ENCODE data around the gene CDKN2B-AS1.
"Not testable (repeated sequence)": the region's sequence is repeated elsewhere in the genome, so short reads cannot be mapped to it uniquely, and the experiment has no call there.

Gene CDKN2B-AS1

DNA sequence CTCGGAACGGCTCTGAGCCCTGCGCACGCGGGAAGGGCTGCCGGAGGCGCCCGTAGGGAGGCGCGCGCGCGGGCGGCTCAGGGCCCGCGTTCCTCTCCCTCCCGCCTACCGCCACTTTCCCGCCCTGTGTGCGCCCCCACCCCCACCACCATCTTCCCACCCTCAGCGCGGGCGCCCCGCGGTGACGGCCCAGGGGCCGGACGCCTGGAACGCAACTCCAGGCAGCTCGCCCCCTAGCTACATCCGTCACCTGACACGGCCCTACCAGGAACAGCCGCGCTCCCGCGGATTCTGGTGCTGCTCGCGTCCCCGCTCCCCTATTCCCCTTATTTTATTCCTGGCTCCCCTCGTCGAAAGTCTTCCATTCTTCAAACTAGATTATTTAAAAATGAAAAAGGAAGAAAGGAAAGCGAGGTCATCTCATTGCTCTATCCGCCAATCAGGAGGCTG lies at the start of gene CDKN2B-AS1:
Gene CDKN2B-AS1, plus strand, starts transcription at position 236 of the 450 bp plus-strand sequence.
- intact Hi-C loops (cut with DNase I), result no loop called here
- DNase-seq, result peak in 6 of 10 donors; percentile 30 to 85 (median 60)

GRCh38 chr9:21945606-21946005 lies 49.0 kb upstream of the CDKN2B-AS1 start:
- intact Hi-C loops (cut with DNase I), result no loop called here
- no peak for DNase-seq

GRCh38 chr9:21958833-21959232 lies 35.8 kb upstream of the CDKN2B-AS1 start:
- DNase-seq, result peak in 1 of 10 donors; percentile 40

DNA sequence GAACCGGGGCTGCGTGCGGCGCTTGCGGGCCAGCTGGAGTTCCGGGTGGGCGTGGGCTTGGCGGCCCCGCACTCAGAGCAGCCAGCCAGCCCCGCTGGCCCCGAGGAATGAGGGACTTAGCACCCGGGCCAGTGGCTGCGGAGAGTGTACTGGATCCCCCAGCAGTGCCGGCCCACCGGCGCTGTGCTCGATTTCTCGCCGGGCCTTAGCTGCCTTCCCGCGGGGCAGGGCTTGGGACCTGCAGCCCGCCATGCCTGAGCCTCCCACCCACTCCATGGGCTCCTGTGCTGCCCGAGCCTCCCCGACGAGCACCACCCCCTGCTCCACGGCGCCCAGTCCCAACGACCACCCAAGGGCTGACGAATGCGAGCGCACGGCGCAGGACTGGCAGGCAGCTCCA lies 35.3 kb upstream of the CDKN2B-AS1 start:
- intact Hi-C loops (cut with DNase I), result not testable (repeated sequence)
- DNase-seq, result peak in 1 of 10 donors; percentile 33

More at GRCh38 chr9:21958833-21959232, 35.8 kb upstream of the CDKN2B-AS1 start:
- intact Hi-C loops (cut with DNase I), result no loop called here

DNA sequence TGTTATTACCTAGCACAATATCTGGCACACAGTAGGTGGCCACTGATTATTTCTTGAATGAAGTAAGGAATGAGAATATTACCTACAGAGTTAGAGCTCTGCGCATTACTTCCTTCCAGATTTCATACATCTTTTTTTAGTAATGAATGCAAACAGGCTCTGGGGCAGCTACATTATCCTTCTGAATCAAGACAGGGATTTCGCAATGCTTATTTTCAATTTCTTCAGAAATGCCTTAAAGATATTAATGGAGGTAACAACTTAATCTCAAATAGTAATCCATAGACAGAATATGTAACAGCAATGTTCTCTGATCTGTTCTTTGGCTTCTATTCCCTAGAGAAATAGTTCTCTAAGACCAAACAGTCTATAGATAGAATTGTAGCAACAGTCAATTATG lies 33.0 kb upstream of the CDKN2B-AS1 start:
- intact Hi-C loops (cut with DNase I), result no loop called here
- no peak for DNase-seq

DNA sequence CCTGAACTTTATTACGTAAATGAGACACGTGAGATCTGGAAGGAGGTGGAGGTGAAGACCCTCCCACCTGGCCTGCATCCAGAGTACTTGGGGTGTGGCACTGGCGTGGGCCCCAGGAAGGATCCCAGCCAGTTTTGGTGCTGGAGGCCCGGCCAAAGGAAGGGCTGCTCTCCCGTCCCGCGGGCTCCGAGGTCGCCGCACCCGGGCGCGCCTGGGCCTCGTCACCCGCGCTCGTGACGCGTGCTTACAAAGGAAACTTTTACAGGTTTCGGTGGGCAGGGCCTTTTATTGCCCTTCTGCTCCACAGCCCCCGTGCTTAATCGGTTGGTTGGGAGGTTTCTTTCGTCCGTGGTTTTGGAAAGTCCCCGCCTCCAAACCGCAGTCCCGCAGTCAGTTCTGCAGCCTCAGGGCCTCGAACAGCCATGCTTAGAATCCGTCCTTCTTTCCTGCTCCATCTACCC lies 29.6 kb upstream of the CDKN2B-AS1 start:
- intact Hi-C loops (cut with DNase I), result no loop called here
- peak in 1 of 10 donors; percentile 51 for DNase-seq

DNA sequence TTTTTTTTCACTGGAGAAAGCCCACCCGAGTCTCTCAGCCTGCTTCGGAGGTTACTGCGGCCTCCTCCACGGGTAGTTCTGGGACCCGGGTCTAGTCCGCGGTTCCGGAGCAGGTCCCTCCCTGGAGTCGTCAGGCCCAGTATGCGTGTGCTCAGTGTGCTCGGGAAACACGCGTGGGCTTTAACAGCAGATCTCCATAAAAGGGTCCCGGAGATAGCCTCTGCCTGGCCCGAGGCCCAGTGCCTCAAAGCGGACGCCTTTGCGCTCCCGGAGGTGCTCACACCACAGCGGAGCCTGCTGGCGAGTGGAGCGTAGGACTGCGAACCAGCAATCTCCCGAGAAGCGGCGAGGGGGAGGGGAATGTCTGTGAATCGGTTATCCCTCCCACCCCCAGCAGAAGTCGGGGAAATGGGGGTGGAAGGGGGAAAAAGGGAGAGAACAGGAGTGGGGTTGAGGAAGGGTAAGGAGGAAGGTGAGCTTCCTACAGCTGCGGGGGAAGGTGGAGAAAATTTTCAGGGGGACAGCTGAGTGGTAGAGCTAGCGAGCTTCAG lies 29.1 kb upstream of the CDKN2B-AS1 start:
- DNase-seq, result peak in 1 of 10 donors; percentile 56
- intact Hi-C loops (cut with DNase I), result no loop called here

GRCh38 chr9:21966140-21966851 lies 28.3 kb upstream of the CDKN2B-AS1 start:
- intact Hi-C loops (cut with DNase I), result no loop called here
- DNase-seq, result peak in 1 of 10 donors; percentile 52

DNA sequence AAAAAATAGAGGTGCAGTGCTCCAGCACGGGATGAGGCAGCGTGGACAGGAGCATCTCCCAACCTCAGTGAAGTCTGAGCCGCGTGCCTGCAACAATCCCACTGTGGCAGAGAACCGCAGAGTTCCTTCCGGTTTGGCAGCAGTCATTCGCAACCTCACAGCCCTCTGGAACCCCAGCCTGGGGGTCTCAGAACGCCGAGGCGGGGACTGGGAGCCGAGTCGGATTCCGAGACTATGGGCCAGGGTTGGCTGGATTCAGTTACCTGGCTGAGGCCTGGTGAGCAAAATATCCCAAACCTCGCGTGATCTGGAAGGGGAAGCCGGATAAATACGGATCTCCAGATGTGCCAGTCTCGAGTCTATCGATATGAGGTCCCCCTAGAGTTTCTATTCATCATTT lies 27.4 kb upstream of the CDKN2B-AS1 start:
- intact Hi-C loops (cut with DNase I), result no loop called here
- DNase-seq, result peak in 1 of 10 donors; percentile 55

DNA sequence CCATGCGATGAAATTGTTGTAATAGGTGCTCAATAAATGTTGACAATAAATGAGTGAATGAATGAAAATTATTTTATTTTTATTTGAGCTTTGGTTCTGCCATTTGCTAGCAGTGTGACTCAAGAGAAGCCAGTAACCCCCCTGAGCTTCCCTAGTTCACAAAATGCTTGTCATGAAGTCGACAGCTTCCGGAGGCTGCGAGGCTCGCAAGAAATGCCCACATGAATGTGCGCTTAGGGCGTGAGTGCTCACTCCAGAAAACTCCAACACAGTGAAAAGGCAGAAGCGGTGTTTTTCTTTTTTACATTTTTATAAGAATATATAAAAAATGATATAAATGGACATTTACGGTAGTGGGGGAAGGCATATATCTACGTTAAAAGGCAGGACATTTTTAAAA lies 26.9 kb upstream of the CDKN2B-AS1 start:
- peak in 1 of 10 donors; percentile 24 for DNase-seq
- intact Hi-C loops (cut with DNase I), result no loop called here

DNA sequence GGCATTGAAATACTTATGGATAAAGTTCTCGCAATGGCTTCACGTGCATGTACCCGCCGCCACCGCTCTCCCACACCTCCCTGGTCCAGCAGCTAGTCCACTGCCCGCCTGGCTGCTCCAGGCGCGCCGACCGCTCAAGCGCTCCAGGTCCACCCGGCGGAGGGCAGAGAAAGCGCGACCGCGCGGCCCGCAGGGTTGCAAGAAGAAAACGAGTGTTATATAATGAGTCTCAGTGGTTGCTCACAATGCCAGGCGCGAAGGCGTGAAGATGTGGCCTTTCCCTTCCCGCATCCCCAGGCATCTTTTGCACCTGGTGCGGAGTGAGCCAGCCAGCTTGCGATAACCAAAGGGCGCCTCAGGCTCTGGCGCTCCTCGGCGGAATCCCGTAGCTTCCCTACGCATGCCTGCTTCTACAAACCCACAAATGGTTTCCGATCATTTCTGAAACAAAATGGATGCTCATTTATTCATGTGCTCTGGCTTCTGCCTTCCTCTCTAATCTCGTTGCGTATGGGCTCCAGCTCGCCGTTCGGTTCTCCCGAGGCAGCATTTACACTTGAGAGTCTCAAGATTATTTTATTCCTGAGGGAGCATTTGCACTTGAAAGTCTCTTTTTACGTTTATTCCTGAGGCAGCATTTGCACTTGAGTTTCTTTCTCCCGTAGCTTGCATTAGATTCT lies 26.1 kb upstream of the CDKN2B-AS1 start:
- peak in 1 of 10 donors; percentile 42 for DNase-seq
- intact Hi-C loops (cut with DNase I), result no loop called here

DNA sequence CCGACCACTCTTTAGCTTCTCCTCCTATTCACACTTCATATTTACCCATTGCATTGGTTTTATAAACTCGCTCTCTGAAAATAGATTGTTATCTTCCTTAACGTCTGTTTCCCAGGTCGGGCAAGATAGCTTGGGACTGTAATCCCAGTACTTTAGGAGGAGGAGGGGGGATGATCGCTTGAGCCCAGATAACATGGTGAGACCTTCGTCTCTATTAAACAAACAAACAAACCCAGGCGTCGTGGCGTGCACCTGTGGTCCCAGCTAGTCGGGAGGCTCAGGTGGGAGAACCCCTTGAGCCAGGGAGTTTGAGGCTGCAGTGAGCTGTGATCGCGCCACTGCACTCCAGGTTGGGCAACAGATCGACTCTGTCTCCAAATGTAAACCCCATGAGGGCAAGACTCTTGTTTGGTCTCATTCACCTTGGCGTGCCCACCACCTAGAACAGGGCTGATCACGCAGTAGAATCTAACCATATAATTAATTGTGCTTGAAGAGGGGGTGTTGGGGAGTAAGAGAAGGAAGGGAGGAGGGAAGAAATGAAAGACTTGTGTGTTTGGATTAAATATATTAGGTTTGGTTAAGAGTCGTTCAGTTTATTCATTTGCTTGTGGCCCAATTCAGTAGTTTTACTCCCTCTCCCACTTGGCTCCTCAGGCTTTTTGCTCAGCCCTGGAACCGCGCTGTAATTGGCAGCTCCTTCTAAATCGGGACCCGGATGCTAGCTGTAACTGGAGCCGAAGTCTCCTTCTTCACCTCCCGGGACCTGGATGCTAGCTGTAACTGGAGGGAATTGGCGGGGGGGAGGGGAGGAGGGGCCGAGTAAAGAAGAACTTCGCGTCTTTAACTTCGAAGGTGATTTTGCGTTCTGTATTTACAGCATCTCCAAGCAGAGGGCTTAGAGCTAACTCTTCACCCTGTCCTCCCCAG lies 25.3 kb upstream of the CDKN2B-AS1 start:
- intact Hi-C loops (cut with DNase I), result no loop called here
- DNase-seq, result no peak

- peak in 1 of 10 donors; percentile 35 for DNase-seq
- intact Hi-C loops (cut with DNase I), result no loop called here
These were observed 24.4 kb upstream of the CDKN2B-AS1 start for GRCh38 chr9:21969951-21970799.

GRCh38 chr9:21970800-21971640 lies 23.6 kb upstream of the CDKN2B-AS1 start:
- peak in 2 of 10 donors; percentile 70 to 83 for DNase-seq
- intact Hi-C loops (cut with DNase I), result no loop called here

DNA sequence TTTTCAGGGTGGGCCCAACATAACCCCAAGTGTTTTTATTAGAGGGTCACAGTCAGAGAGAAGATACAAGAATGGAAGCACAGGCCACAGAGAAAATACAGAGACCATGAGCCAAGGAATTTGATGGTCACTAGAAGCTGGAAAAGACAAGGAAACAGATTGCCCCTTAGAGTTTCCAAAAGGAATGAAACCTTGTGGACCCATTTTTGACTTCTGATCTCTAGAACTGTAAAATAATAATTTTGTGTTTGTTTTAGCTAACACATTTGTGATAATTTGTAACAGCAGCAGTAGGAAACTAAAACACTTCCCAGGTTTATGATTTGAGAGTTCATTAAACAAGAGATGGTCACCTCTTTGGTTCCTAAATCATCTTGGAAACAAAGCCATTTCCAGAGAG lies 22.2 kb upstream of the CDKN2B-AS1 start:
- intact Hi-C loops (cut with DNase I), result no loop called here
- DNase-seq, result no peak

- intact Hi-C loops (cut with DNase I), result no loop called here
- peak in 1 of 10 donors; percentile 44 for DNase-seq
These were observed 20.3 kb upstream of the CDKN2B-AS1 start for GRCh38 chr9:21974343-21974721.

GRCh38 chr9:21974722-21975409 lies 19.7 kb upstream of the CDKN2B-AS1 start:
- DNase-seq, result peak in 2 of 10 donors; percentile 67 to 79
- intact Hi-C loops (cut with DNase I), result no loop called here

DNA sequence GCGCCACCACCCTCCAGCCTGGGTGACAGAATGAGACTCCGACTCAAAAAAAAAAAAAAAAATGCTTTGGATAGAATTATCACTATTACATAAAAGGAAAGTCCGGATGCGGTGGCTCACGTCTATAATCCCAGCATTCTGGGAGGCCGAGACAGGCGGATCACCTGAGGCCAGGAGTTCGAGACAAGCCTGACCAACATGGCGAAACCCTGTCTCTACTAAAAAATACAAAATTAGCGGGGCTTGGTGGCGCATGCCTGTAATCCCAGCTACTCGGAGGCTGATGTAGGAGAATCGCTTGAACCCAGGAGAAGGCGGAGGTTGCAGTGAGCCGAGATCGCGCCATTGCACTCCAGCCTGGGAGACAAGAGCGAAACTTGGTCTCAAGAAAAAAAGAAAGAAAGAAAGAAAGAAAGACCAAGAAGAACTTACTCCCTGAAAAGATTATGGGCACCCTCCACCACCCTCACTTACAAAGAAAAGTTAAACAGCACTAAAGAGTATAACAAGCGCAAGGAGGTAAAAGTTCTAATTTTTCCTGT lies 18.2 kb upstream of the CDKN2B-AS1 start:
- intact Hi-C loops (cut with DNase I), result no loop called here
- no peak for DNase-seq

Measured in posterior cingulate gyrus (tissue), 11 donors.